Heart right ventricle (tissue), 16 donors: ENCODE measurements around the gene TARS1. TPM values are rescaled to one million over a fixed set of nuclear protein-coding genes. Genes with fewer than 3 reads are reported as not detected.
A peak's percentile ranks its signal among the peaks of the same experiment; 100 is the strongest.

Experiments
- ATAC-seq, 8 donors: fragments of 200-7000 bp; cut with Tn5 transposase; one replicate each; pipeline ENCODE4 v1.9.1; 2020; ENCODE audit warnings: mild to moderate bottlenecking in 8 of 8, moderate library complexity in 8 of 8, moderate number of reproducible peaks in 1 of 8
- DNase-seq, 2 donors: peaks; one replicate each; pipeline ENCODE4 v3.0.0-alpha.2; 2020
- H3K27ac ChIP-seq, 10 donors: fragments of 200-600 bp; sonication (generic) in 2 of 10; one replicate each; pipeline versions ENCODE4 v1.5.0 to v1.8.0; 2020 to 2022; ENCODE audit warnings: mild to moderate bottlenecking in 3 of 10
- H3K27me3 ChIP-seq, 7 donors: fragments of 200-600 bp; one replicate each; pipeline ENCODE4 v1.8.0; 2021 to 2022; ENCODE audit warnings: mild to moderate bottlenecking in 2 of 7
- H3K36me3 ChIP-seq, 9 donors: fragments of 200-600 bp; sonication (generic) in 1 of 9; one replicate each; pipeline versions ENCODE4 v1.5.0 to v1.8.0; 2020 to 2022; ENCODE audit warnings: mild to moderate bottlenecking in 2 of 9
- H3K4me1 ChIP-seq, 9 donors: fragments of 200-600 bp; sonication (generic) in 1 of 9; one replicate each; pipeline versions ENCODE4 v1.5.0 to v1.8.0; 2020 to 2022; ENCODE audit warnings: mild to moderate bottlenecking in 4 of 9
- H3K4me3 ChIP-seq, 10 donors: fragments of 200-600 bp; sonication (generic) in 2 of 10; one replicate each; pipeline versions ENCODE4 v1.5.0 to v1.8.0; 2020 to 2022; ENCODE audit warnings: mild to moderate bottlenecking in 7 of 10, moderate library complexity in 2 of 10
- H3K9me3 ChIP-seq, 11 donors: fragments of 200-600 bp in 10 of 11; sonication (generic) in 2 of 11; one replicate each; pipeline versions ENCODE4 v1.5.0 to v1.8.0; 2013 to 2022; ENCODE audit warnings: mild to moderate bottlenecking in 2 of 11, control low read depth in 1 of 11, moderate library complexity in 1 of 11
- CTCF ChIP-seq, 9 donors: fragments of 200-600 bp; sonication (generic) in 2 of 9; IDR thresholded peaks; one replicate each; pipeline versions ENCODE4 v1.5.0 to v1.8.0; 2021 to 2022; ENCODE audit warnings: antibody characterized with exemption in 9 of 9, mild to moderate bottlenecking in 5 of 9, moderate library complexity in 1 of 9
- WGBS, 2 donors: extraction: QIAGEN DNeasy Blood & Tissue Kit; methylation state at CpG; one replicate each; pipeline ENCODE4 v1.1.7; 2013; ENCODE audit warnings: inconsistent platforms in 1 of 2; 5-methylcytosine and 5-hydroxymethylcytosine counted together
- intact Hi-C, 10 donors: fragments of 100-400 bp; cut with DNase I; formaldehyde crosslinking; loops; one replicate each; pipeline versions ENCODE4 v1.11.1 to v1.14.2; 2022
- polyA plus RNA-seq, 2 donors: library from polyadenylated mRNA; stranded (reverse); fragments of 200-250 nt; gene quantifications; one replicate each; pipeline ENCODE4 v1.2.3, GENCODE V29; 2013
- total RNA-seq, 10 donors: library from RNA; stranded (reverse); fragmentation: NEBNext Ultra II Directional in 3 of 10; extraction: Animal tissue kit (Norgen Biotek cat#: 25700) in 3 of 10; gene quantifications; one replicate each; pipeline versions ENCODE4 v1.2.1 to v1.2.4, GENCODE V29; 2021 to 2023
- donor health status: Arrhythmogenic right ventricular cardiomyopathy.
- donor health status: ischemic (EF 13 %, LVEDD 7.1; RV severe dilation, severe dysfunction).
- donor health status: healthy with polysubstance abuse.
- donor health status: DM: no; HTN: yes; CAD: no.
- donor health status: DM: no; HTN: no; CAD: no.
- donor health status: ischemic (EF 25% LVEDD 6.9; RV normal size, moderate dysfunction).
- donor health status: ischemic (EF 25% LVEDD 5.7; RV mildly dilated, moderate dysfunction).
- donor health status: healthy.
- donor health status: DM: yes; HTN: yes; CAD: no.
- donor health status: Ischemic cardiomyopathy.
- donor health status: ischemic (EF 35%, LVEDD 5.7; RV mildly dilated, moderate dysfunction).
- donor health status: nonischemic (EF 11% LVEDD 7.7; RV severe dilation, severe dysfunction).
- donor health status: DM: yes; HTN: yes; CAD: no.
- donor health status: PGD.
- donor health status: ischemic (EF 29% LVEDD 5.4; RV normal size, mild dysfunction).
- donor health status: nonischemic (EF 23%, LVEDD 6.1; RV moderate dilation, normal function).

The TARS1 gene
- total and polyA plus RNA-seq, 12 donors, result 59.3 to 97.8 (median 73.4) TPM

GRCh38 chr5:33445798-33446197 is 5.0 kb downstream of the TARS1 start:
- ATAC-seq (no peak), DNase-seq (no peak)
- Histone ChIP-seq H3K27me3 (no peaks in the 10 kb centered on the region), H3K9me3 (no peaks in the 10 kb centered on the region), H3K27ac (peak overlapping the region in 5 of 10 donors; percentile 1 to 41 (median 19)), H3K4me1 (peaks cover 0 to 64% (median 42%) of the 10 kb centered on the region in 9 donors), H3K36me3 (peaks cover 0 to 63% (median 12%) of the 10 kb centered on the region in 9 donors), H3K4me3 (no peak overlapping the region)
- intact Hi-C loops, result loop anchor here in 2 of 10 donors (5.0 to 10.0 kb wide), 2 partner anchors 487 to 1489 kb away; no protein-coding TSS in a partner anchor
- no peak for TF ChIP-seq CTCF (IDR thresholded peaks at IDR 0.05)

- Histone ChIP-seq H3K27ac (no peak overlapping the region), H3K4me1 (peaks cover 0 to 47% (median 25%) of the 10 kb centered on the region in 9 donors), H3K27me3 (no peaks in the 10 kb centered on the region), H3K36me3 (peaks cover 0 to 85% (median 12%) of the 10 kb centered on the region in 9 donors), H3K9me3 (no peaks in the 10 kb centered on the region), H3K4me3 (no peak overlapping the region)
- 87 to 88% methylated on average over 3 of the region's 3 CpGs for WGBS, 2 donors
- no peak for DNase-seq
- intact Hi-C loops, result loop anchor here in 2 of 10 donors (5.0 to 10.0 kb wide), 2 partner anchors 484 to 1487 kb away; no protein-coding TSS in a partner anchor
- ATAC-seq, result no peak
- no peak for TF ChIP-seq CTCF (IDR thresholded peaks at IDR 0.05)
Observed at GRCh38 chr5:33448118-33448517, 7.4 kb downstream of the TARS1 start.

- no peak for TF ChIP-seq CTCF (IDR thresholded peaks at IDR 0.05)
- intact Hi-C loops, result no loop called here
- Histone ChIP-seq H3K4me3 (no peak overlapping the region), H3K9me3 (no peaks in the 10 kb centered on the region), H3K4me1 (peaks cover 0 to 15% (median 4%) of the 10 kb centered on the region in 9 donors), H3K36me3 (peaks cover 0 to 100% (median 81%) of the 10 kb centered on the region in 9 donors), H3K27ac (peak overlapping the region in 2 of 10 donors; percentile 2 to 37), H3K27me3 (no peaks in the 10 kb centered on the region)
- no peak for DNase-seq
- 14 to 18% methylated on average over 2 of the region's 2 CpGs for WGBS, 2 donors
- ATAC-seq, result peak in 5 of 8 donors; percentile 18 to 42 (median 35)
Observed at GRCh38 chr5:33457126-33457525, 16.4 kb downstream of the TARS1 start.

GRCh38 chr5:33457817-33458216 is 17.1 kb downstream of the TARS1 start:
- no peak for TF ChIP-seq CTCF (IDR thresholded peaks at IDR 0.05)
- no peak overlapping the region for H3K4me3 ChIP-seq
- WGBS, 2 donors, result 93 to 100% methylated on average over 1 of the region's 1 CpG
- DNase-seq (no peak), ATAC-seq (no peak)
- no peaks in the 10 kb centered on the region for H3K9me3 ChIP-seq
- H3K27ac ChIP-seq, result peak overlapping the region in 2 of 10 donors; percentile 2 to 6
- intact Hi-C loops, result no loop called here
- peaks cover 0 to 15% (median 4%) of the 10 kb centered on the region in 9 donors for H3K4me1 ChIP-seq
- H3K27me3 ChIP-seq, result no peaks in the 10 kb centered on the region
- H3K36me3 ChIP-seq, result peaks cover 0 to 100% (median 86%) of the 10 kb centered on the region in 9 donors
